ENCODE measurements around the gene CAMK2A.
"Not testable (repeated sequence)": the region's sequence is repeated elsewhere in the genome, so short reads cannot be mapped to it uniquely, and the experiment has no call there.

The CAMK2A gene

DNA sequence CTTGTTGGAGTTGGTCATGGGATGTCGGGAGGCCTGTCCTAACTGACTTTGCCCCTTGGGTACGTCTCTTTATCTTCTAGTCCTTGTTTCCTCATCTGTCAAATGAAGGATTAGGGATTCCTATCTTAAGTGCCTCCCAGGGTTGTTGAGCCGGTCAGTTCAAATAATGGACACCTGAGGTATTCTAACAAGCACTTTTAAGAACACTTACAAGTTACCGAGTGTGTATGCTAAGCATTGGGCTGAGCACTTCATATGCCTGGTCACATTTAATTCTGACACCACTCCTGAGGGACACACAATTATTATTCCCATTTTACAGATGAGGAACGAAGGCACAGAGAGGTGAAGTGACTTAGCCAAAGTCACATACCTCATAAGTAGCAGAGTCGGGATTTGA lies 37.1 kb downstream of the CAMK2A start:
- Mint-ChIP-seq H3K9me3 (no peaks in the 10 kb centered on the region), H3K27ac (no peak overlapping the region)
- no peak for DNase-seq

DNA sequence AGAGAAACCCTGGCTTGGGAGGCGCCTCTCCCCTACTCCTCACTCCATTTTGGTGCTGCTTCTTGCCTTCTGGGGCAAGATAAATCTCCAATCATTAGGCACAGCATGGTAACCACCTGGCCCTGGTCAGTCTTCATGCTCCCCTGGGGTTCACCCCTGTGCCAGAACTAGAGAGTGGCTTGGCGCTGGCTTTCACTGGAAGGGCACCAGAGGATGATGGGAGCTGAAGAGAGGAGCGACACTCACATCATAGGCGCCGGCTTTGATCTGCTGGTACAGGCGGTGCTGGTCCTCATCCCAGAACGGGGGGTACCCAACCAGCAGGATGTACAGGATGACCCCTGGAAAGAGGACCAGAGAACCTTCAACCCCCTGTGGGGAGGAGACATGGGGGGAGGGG lies 38.1 kb downstream of the CAMK2A start:
- no peaks in the 10 kb centered on the region for H3K36me3 Mint-ChIP-seq (ENCODE audit: low read depth)
- H3K4me3 Mint-ChIP-seq = no peak overlapping the region
- H3K9me3 Mint-ChIP-seq = no peaks in the 10 kb centered on the region
- no peak for DNase-seq
- H3K4me1 Mint-ChIP-seq (ENCODE audit: low read depth) = no peaks in the 10 kb centered on the region
- H3K27ac Mint-ChIP-seq = no peak overlapping the region
- H3K27me3 Mint-ChIP-seq = no peaks in the 10 kb centered on the region

More for the DNA sequence above, 37.1 kb downstream of the CAMK2A start:
- Mint-ChIP-seq H3K36me3 (ENCODE audit: low read depth) (no peaks in the 10 kb centered on the region), H3K27me3 (no peaks in the 10 kb centered on the region), H3K4me3 (no peak overlapping the region), H3K4me1 (ENCODE audit: low read depth) (no peaks in the 10 kb centered on the region)

DNA sequence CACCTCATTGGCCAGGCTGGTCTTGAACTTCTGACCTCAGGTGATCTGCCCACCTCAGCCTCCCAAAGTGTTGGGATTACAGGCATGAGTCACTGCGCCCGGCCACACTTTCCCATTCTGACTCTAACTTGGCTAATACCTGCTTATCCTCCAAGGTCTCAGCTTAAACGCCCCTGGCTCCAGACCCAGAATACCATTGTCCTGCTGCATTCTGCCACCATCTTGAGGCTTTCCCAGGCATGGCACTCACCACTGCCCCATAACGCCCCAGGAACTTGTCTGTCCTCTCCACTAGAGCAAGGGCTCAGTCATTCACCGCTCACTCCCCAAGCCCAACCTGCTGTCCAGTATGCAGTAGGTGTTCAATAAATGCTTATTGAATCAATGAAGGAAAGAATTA lies 39.8 kb downstream of the CAMK2A start:
- Mint-ChIP-seq H3K4me3 (no peak overlapping the region), H3K9me3 (no peaks in the 10 kb centered on the region), H3K4me1 (ENCODE audit: low read depth) (no peaks in the 10 kb centered on the region), H3K36me3 (ENCODE audit: low read depth) (no peaks in the 10 kb centered on the region), H3K27ac (no peak overlapping the region), H3K27me3 (no peaks in the 10 kb centered on the region)
- no peak for DNase-seq

DNA sequence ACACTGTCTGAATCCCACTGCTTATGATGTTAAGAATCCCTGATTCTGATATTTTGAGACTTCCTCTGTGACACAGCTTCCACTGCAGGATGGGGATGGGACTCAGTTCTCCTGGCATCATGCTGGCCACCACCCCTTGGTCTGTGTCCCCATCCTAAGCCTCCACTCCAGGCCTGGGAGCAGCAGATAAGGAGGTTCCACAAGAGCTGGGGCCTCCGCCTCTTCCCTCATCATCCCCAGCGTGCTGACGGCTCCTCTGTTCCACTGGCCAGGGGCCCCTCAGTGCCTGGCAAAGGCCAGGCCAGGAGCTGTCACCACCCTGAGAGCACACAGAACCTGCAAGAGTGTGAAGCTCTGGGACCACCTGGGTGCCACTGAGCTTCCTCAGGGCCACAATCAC lies 40.6 kb downstream of the CAMK2A start:
- Mint-ChIP-seq H3K27ac (no peak overlapping the region), H3K36me3 (ENCODE audit: low read depth) (no peaks in the 10 kb centered on the region), H3K4me1 (ENCODE audit: low read depth) (no peaks in the 10 kb centered on the region), H3K4me3 (no peak overlapping the region), H3K27me3 (no peaks in the 10 kb centered on the region), H3K9me3 (no peaks in the 10 kb centered on the region)
- DNase-seq = no peak

DNA sequence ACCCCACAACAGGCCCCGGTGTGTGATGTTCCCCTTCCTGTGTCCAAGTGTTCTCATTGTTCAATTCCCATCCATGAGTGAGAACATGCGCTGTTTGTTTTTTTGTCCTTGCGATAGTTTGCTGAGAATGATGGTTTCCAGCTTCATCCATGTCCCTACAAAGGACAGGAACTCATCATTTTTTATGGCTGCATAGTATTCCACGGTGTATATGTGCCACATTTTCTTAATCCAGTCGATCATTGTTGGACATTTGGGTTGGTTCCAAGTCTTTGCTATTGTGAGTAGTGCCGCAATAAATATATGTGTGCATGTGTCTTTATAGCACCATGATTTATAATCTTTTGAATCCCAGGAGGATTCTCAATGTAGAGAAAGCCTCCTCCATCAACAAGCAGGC lies 41.1 kb downstream of the CAMK2A start:
- not testable (repeated sequence) for H3K27ac Mint-ChIP-seq, H3K4me3 Mint-ChIP-seq

DNA sequence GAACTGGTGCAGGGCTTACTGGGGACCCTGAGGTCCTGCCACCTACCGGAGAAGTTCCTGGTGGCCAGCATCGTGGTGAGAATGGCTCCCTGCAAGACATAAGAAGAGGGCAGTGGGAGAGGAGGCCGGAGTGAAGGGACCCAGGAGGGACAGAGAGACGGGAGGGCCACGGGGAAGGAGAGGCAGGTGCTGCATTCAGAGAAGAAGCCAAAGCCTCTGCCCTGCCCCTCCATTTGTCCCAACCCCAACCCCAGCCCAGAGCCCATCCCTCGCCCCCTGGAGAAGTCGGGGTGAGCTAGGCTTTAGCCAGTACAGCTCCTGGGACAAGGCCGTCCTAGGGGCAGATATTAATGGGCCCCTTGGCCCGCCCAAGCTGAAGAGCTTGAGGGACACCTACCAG lies 41.8 kb downstream of the CAMK2A start:
- DNase-seq = no peak
- Mint-ChIP-seq H3K9me3 (no peaks in the 10 kb centered on the region), H3K36me3 (ENCODE audit: low read depth) (no peaks in the 10 kb centered on the region), H3K27ac (no peak overlapping the region), H3K4me1 (ENCODE audit: low read depth) (no peaks in the 10 kb centered on the region), H3K27me3 (no peaks in the 10 kb centered on the region), H3K4me3 (no peak overlapping the region)

More for the DNA sequence above, 41.1 kb downstream of the CAMK2A start:
- DNase-seq; H3K36me3 Mint-ChIP-seq (ENCODE audit: low read depth); H3K9me3 Mint-ChIP-seq; H3K4me1 Mint-ChIP-seq (ENCODE audit: low read depth); H3K27me3 Mint-ChIP-seq: not testable (repeated sequence)

DNA sequence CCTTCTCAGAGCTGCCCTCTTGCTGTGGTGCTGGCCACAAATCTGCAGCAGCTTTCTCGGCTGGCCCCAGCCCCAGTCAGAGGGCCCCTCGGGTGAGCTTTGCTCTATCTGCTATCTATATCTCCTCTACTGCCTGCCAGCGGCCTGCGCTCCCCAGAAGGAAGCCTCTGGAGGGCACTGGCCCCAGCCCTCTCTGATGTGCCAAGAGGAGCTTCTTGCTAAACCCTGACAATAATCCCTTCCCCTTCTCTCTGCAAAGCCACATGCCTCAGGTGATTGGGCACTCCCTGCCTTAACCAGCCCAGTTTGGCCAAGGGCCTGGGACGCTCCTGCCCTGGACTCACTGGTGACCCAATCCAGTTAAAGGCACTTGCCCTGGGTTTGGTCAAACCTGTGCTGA lies 42.7 kb downstream of the CAMK2A start:
- no peak overlapping the region for H3K27ac Mint-ChIP-seq

DNA sequence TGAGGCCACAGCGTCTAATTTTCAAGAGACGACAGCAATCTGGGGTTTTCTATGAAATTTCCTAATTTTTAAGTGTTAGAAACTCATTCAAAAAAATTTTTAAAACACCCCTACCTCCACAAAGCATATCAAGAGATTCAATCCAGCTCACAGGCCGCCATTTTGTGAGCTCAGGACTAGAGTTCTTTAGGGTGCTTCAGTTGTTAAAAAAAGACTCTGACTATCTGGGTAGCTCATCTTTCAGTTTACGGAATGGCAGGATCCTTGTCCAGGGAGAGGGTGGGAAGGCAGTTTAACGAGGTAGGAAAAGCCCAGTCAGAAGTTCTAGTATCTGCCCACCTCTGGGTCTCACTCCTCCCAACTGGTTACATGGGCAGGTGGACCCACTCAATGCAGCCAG lies 43.1 kb downstream of the CAMK2A start:
- H3K4me1 Mint-ChIP-seq (ENCODE audit: low read depth) = no peaks in the 10 kb centered on the region
- no peak overlapping the region for H3K27ac Mint-ChIP-seq
- no peaks in the 10 kb centered on the region for H3K36me3 Mint-ChIP-seq (ENCODE audit: low read depth)
- no peak for DNase-seq
- no peaks in the 10 kb centered on the region for H3K27me3 Mint-ChIP-seq
- H3K4me3 Mint-ChIP-seq = no peak overlapping the region
- no peaks in the 10 kb centered on the region for H3K9me3 Mint-ChIP-seq

More for the DNA sequence above, 42.7 kb downstream of the CAMK2A start:
- no peaks in the 10 kb centered on the region for H3K4me1 Mint-ChIP-seq (ENCODE audit: low read depth)
- H3K27me3 Mint-ChIP-seq = no peaks in the 10 kb centered on the region
- no peak for DNase-seq
- H3K36me3 Mint-ChIP-seq (ENCODE audit: low read depth) = no peaks in the 10 kb centered on the region
- H3K9me3 Mint-ChIP-seq = no peaks in the 10 kb centered on the region
- H3K4me3 Mint-ChIP-seq = no peak overlapping the region

DNA sequence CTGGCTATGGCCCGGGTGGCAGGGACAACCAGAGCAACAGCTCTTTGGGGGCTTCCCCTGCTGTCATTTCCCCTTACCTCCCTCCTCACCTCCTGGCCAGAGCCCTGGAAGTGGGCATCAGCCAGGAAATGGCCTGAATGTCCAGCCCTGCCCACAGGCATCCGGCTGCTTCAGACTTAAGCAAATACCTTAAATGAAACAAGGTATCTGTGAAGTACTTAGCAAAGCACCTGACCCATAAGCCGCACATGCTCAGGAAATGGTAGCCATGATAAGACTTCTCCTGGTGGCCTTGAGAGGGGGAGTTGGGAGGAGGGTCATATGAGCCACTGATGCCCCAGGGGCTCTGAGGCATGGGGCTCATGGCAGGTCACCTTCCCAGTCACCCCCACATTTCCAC lies 43.8 kb downstream of the CAMK2A start:
- Mint-ChIP-seq H3K4me1 (ENCODE audit: low read depth) (no peaks in the 10 kb centered on the region), H3K9me3 (no peaks in the 10 kb centered on the region), H3K27me3 (no peaks in the 10 kb centered on the region), H3K27ac (no peak overlapping the region), H3K36me3 (ENCODE audit: low read depth) (no peaks in the 10 kb centered on the region), H3K4me3 (no peak overlapping the region)
- DNase-seq = no peak

DNA sequence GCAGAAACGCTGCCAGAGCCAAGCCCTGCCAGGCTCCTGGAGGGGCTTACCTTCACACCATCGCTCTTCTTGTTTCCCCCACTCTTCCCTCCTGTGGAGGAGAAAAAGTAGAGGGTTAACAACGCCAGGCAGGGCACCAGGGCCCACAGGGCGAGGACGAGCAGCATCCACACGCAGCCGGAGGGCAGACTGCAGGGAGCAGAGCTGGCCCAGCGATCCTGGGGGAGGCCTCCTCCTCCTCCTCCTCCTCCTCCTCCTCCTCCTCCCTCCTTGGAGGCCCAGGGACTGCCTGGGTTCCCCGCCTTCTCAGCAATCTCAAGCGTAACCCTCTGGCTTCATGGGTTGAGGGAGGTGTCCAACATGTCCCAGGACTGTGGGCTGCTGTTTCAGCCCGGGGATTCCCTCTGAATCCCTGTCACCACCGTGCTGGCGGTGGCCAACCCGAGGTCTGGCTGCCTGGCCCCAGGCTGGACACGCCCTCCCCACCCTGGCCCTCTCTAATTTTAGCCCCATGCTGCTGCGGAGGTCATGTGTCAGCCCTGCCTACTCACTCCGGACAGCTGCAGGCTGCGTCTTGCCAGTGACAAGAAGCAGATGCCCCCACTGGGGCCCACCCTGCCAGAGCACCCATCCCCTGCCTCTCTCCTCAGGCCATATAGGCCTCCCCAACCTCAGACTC lies 44.3 kb downstream of the CAMK2A start:
- DNase-seq = no peak
- H3K4me3 Mint-ChIP-seq = no peak overlapping the region
- no peaks in the 10 kb centered on the region for H3K9me3 Mint-ChIP-seq
- no peak overlapping the region for H3K27ac Mint-ChIP-seq
- H3K27me3 Mint-ChIP-seq = no peaks in the 10 kb centered on the region
- H3K4me1 Mint-ChIP-seq (ENCODE audit: low read depth) = no peaks in the 10 kb centered on the region
- H3K36me3 Mint-ChIP-seq (ENCODE audit: low read depth) = no peaks in the 10 kb centered on the region

DNA sequence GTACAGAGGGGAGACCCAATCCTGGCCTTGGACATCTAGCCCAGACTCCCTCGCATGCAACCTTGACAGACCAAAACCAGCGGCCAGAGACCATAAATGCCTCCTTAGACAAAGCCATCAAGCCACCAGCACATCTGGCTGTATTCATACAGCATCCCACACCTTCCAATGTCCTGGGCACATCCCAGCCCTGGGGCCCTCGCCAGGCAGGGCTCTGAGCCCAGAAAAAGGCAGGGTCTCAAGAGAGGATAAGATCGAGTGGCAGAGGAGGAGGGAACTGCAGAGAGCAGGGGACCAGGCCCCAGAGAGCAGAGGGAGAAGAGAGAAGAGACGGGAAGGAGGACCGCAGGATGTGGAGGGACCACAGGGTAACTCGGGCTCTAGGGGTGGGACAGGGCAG lies 45.4 kb downstream of the CAMK2A start:
- Mint-ChIP-seq H3K9me3 (no peaks in the 10 kb centered on the region), H3K36me3 (ENCODE audit: low read depth) (no peaks in the 10 kb centered on the region), H3K27ac (no peak overlapping the region), H3K27me3 (no peaks in the 10 kb centered on the region), H3K4me3 (no peak overlapping the region), H3K4me1 (ENCODE audit: low read depth) (no peaks in the 10 kb centered on the region)
- DNase-seq = no peak

DNA sequence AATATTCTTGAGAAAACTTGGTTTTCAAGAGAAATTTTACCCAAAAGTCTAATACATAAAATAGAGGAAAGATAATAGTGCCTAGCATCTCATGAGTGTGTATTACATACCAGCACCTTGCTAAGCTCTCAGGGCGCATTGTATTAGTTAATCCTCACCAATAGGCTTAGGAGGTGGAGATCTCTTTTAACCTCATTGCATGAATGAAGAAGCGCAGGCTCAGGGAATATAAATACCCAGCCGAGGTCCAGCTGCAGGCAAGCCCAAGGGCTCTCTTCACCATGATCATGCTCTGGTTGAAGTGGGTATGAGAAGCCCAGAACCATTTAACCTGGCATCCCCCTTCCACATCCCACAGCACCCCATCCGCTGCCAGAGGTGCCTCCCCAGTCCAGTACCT lies 46.0 kb downstream of the CAMK2A start:
- Mint-ChIP-seq H3K36me3 (ENCODE audit: low read depth) (no peaks in the 10 kb centered on the region), H3K27me3 (no peaks in the 10 kb centered on the region), H3K9me3 (no peaks in the 10 kb centered on the region), H3K4me3 (no peak overlapping the region), H3K4me1 (ENCODE audit: low read depth) (no peaks in the 10 kb centered on the region), H3K27ac (no peak overlapping the region)
- no peak for DNase-seq

DNA sequence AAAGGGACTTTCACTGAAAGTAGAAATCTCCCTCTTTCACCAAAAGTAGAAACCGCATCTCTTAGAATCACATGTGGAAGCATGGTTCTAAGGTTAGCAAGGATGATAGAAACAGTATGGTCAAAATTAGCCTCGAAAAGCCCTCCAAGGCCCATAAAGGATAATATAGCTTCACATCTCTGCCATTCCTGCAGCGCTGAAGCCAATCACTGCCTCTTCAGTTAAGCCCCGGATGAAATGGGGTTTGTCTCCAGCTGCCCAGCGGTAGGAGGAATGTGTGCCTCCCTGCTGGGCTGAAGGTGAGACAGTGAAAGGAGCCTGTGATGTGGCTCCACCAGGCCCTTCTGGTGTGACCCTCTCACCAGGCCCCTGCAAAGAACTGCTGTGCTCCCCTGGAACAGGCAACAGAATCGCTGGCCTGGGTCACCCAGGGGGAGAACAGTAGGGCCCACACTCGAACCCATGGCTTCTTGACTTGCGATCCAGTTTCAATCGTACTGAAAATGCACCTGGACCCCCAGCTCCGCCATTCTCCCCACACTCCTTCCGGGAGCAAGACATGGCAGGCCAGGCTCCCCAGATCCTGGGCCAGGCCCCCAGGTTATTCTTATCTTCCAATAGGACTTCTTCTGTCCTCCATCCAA lies 47.2 kb downstream of the CAMK2A start:
- H3K4me1 Mint-ChIP-seq (ENCODE audit: low read depth) = no peaks in the 10 kb centered on the region
- H3K9me3 Mint-ChIP-seq = no peaks in the 10 kb centered on the region
- no peaks in the 10 kb centered on the region for H3K36me3 Mint-ChIP-seq (ENCODE audit: low read depth)
- no peak overlapping the region for H3K27ac Mint-ChIP-seq
- H3K4me3 Mint-ChIP-seq = no peak overlapping the region
- H3K27me3 Mint-ChIP-seq = no peaks in the 10 kb centered on the region
- DNase-seq = no peak

DNA sequence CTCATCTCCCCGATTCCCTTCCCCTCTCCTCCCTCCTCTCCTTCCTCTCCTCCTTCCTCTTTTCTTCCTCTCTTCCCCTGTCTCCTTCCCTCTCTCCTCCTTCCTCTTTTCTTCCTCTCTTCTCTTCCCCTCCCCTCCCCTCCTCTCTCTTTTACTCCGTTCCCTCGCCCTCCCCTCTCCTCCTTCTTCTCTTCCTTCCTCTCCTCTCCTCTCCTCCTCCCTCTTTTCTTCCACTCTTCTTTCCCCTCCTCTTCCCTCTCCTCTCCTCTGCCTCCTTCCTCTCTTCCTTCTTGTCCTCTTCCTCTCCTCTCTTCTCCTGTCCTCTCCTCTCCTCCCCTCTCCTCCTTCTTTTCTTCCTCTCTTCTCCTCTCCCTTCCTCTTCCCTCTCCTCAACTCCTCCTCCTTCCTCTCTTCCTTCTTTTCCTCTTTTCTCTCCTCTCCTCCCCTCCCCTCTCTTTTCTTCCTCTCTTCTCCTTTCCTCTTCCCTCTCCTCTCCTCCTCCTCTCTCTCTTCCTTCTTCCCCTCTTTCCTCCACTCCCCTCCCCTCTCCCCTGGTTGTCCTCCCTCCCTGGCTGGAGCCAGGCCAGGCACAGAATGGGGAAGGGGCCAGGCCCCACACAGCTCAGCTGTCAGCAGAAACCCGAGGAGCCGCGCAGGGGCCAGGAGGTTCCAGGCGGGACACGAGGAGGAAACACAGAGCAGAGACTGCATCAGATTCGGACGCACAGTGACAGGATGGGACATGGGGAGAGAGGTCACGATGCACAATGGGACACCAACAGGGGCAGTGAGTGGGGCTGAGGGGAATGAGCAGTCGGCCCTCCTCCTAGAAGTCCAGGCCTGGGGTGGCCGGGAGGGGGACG lies 48.0 kb downstream of the CAMK2A start:
- Mint-ChIP-seq H3K36me3 (ENCODE audit: low read depth) (no peaks in the 10 kb centered on the region), H3K4me1 (ENCODE audit: low read depth) (no peaks in the 10 kb centered on the region), H3K9me3 (no peaks in the 10 kb centered on the region), H3K4me3 (no peak overlapping the region), H3K27ac (no peak overlapping the region), H3K27me3 (no peaks in the 10 kb centered on the region)
- no peak for DNase-seq

DNA sequence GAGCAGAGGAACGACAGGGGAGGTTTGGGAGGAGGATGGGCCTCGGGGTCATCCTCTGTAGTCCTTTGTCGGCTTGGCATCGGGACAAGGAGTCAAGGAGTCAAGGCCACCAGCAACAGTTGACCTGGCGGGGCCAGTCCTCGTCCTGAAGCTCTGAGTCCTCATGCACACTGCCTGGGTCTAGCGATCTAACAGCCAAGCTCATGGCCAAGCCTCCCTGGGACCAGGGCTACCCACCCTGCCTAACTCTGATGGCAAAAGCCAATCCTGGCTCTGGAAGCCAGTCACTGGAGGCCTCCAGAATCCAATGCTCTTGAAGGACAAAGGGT lies 49.8 kb downstream of the CAMK2A start:
- no peaks in the 10 kb centered on the region for H3K9me3 Mint-ChIP-seq
- no peak overlapping the region for H3K27ac Mint-ChIP-seq
- no peak overlapping the region for H3K4me3 Mint-ChIP-seq
- no peaks in the 10 kb centered on the region for H3K36me3 Mint-ChIP-seq (ENCODE audit: low read depth)
- DNase-seq = no peak
- H3K27me3 Mint-ChIP-seq = no peaks in the 10 kb centered on the region
- no peaks in the 10 kb centered on the region for H3K4me1 Mint-ChIP-seq (ENCODE audit: low read depth)

Measured in activated T-cell treated with anti-CD3 and anti-CD28 coated beads, Interleukin-2, amount 50 U/mL, for 24 hours (primary cell).